Activated CD8-positive, alpha-beta memory T cell treated with anti-CD3 and anti-CD28 coated beads for 36 hours (primary cell): Measurements from ENCODE around the gene C12orf75. TPM values are rescaled to one million over a fixed set of nuclear protein-coding genes. Genes with fewer than 3 reads are reported as not detected.

ENCODE experiments used
- total RNA-seq, 2 experiments: library from RNA; stranded (reverse); gene quantifications; one replicate each; pipeline ENCODE4 v1.2.3, GENCODE V29; 2021

The C12orf75 gene
- total RNA-seq, 2 experiments from 2014 or later: 63.7 to 63.8 TPM

Other genes starting within 250 kb of the C12orf75 start
- gene ALDH1L2, start 246.2 kb upstream of the C12orf75 start, total RNA-seq: 1 to 10 TPM; 1.4 to 2.2 TPM
- gene WASHC4, start 223.0 kb upstream of the C12orf75 start, total RNA-seq: 10 to 100 TPM; 31.1 to 31.3 TPM
- gene APPL2, start 94.5 kb upstream of the C12orf75 start, total RNA-seq: 10 to 100 TPM; 12.2 to 14.4 TPM